H1 (cell line): ENCODE data around the gene ERI3. TPM values are rescaled to one million over a fixed set of nuclear protein-coding genes. Genes with fewer than 3 reads are reported as not detected.

Source experiments
- CTCF ChIA-PET: fragments of 300-600 bp; sonication (Branson Sonifier 250); formaldehyde crosslinking; loops from one replicate; lab custom pipeline; 2021; ENCODE audit not compliant: partially characterized antibody; lab: Charles Lee
- POLR2A ChIA-PET: fragments of 300-600 bp; sonication (Branson Sonifier 250); formaldehyde crosslinking; loops from one replicate; lab custom pipeline; 2021; ENCODE audit warnings: inconsistent platforms; ENCODE audit not compliant: partially characterized antibody; lab: Charles Lee
- DNase-seq, 2 experiments: peaks; one replicate each; pipeline versions ENCODE4 v3.0.0 to v3.0.0-alpha.2; 2010 to 2022; ENCODE audit warnings: low spot score in 2 of 2, low read depth in 1 of 2, mixed read lengths in 1 of 2
- FAIRE-seq: peaks from 2 replicates; lab custom pipeline; 2011; peaks lifted over from hg19 to GRCh38; lab: Jason Lieb, UNC
- H2AFZ ChIP-seq: 2 replicates; pipeline ENCODE4 v1.8.1; 2012; ENCODE audit warnings: low read length, inconsistent platforms
- H2AK5ac ChIP-seq: 2 replicates; pipeline ENCODE4 v1.6.1; 2013; ENCODE audit warnings: low read depth, low read length
- H2BK120ac ChIP-seq: replicated peaks from 2 replicates; pipeline ENCODE3; 2013; ENCODE audit warnings: low read depth, low read length, inconsistent platforms
- H2BK12ac ChIP-seq: 2 replicates; pipeline ENCODE4 v1.6.1; 2013; ENCODE audit warnings: low read depth, low read length
- H2BK15ac ChIP-seq: 2 replicates; pipeline ENCODE4 v1.6.1; 2013; ENCODE audit warnings: low read length
- H2BK20ac ChIP-seq: 2 replicates; pipeline ENCODE4 v1.6.1; 2013; ENCODE audit warnings: low read length
- H2BK5ac ChIP-seq: 2 replicates; pipeline ENCODE4 v1.6.1; 2013; ENCODE audit warnings: low read depth, low read length
- H3K14ac ChIP-seq: 2 replicates; pipeline ENCODE4 v1.6.1; 2013; ENCODE audit warnings: inconsistent platforms; ENCODE audit not compliant: insufficient read length
- H3K18ac ChIP-seq: 2 replicates; pipeline ENCODE4 v1.6.1; 2013; ENCODE audit warnings: low read length; ENCODE audit errors: extremely low read depth
- H3K23ac ChIP-seq: 2 replicates; pipeline ENCODE4 v1.6.1; 2013; ENCODE audit warnings: inconsistent platforms; ENCODE audit not compliant: insufficient read length
- H3K23me2 ChIP-seq: 2 replicates; pipeline ENCODE4 v1.6.1; 2013; ENCODE audit warnings: low read depth, low read length
- H3K27ac ChIP-seq: 2 replicates; pipeline ENCODE4 v1.6.1; 2011; ENCODE audit warnings: low read depth, low read length, inconsistent platforms
- H3K27me3 ChIP-seq, 4 experiments: replicated peaks in 1 of 4; 1 replicate in 1 of 4; 2 replicates in 3 of 4; pipeline versions ENCODE4 v1.6.1 to v1.8.1; 2011 to 2013; ENCODE audit warnings: low read length in 3 of 4, mild to moderate bottlenecking in 3 of 4, inconsistent platforms in 2 of 4, mixed read lengths in 2 of 4, moderate library complexity in 1 of 4; ENCODE audit not compliant: control insufficient read depth in 3 of 4, insufficient read depth in 3 of 4; ENCODE audit errors: extremely low read depth in 1 of 4
- H3K36me3 ChIP-seq, 4 experiments: 2 replicates each; pipeline versions ENCODE4 v1.6.1 to v1.8.1; 2011 to 2013; ENCODE audit warnings: mild to moderate bottlenecking in 4 of 4, low read length in 3 of 4, moderate library complexity in 2 of 4, control low read depth in 1 of 4, inconsistent platforms in 1 of 4; ENCODE audit not compliant: insufficient read depth in 4 of 4, control insufficient read depth in 2 of 4
- H3K4ac ChIP-seq: replicated peaks from 2 replicates; pipeline ENCODE3; 2013; ENCODE audit warnings: low read length, low read depth, mixed read lengths, inconsistent platforms; ENCODE audit not compliant: insufficient read length
- H3K4me1 ChIP-seq, 4 experiments: replicated peaks in 1 of 4; 1 replicate in 1 of 4; 2 replicates in 3 of 4; pipeline versions ENCODE4 v1.6.1 to v1.8.1; 2011 to 2013; ENCODE audit warnings: low read length in 3 of 4, inconsistent platforms in 2 of 4, mixed read lengths in 1 of 4; ENCODE audit not compliant: insufficient read depth in 4 of 4, control insufficient read depth in 3 of 4
- H3K4me2 ChIP-seq, 2 experiments: 2 replicates each; pipeline versions ENCODE4 v1.6.1 to v1.8.1; 2011 to 2013; ENCODE audit warnings: low read depth in 2 of 2, low read length in 2 of 2, control low read depth in 1 of 2, inconsistent platforms in 1 of 2, mild to moderate bottlenecking in 1 of 2; ENCODE audit not compliant: insufficient read depth in 1 of 2
- H3K4me3 ChIP-seq, 4 experiments: fragments of 200-600, 300-600 bp in 1 of 4; sonication (generic), shearing (Covaris generic), sonication (Bioruptor Twin) in 1 of 4; 2 replicates each; pipeline versions ENCODE4 v1.5.1 to v1.8.1; 2011 to 2016; ENCODE audit warnings: low read length in 4 of 4, low read depth in 3 of 4, control low read depth in 2 of 4, inconsistent platforms in 2 of 4, mild to moderate bottlenecking in 2 of 4, mixed read lengths in 1 of 4, moderate library complexity in 1 of 4; ENCODE audit not compliant: insufficient read depth in 2 of 4; ENCODE audit errors: extremely low read depth in 1 of 4
- H3K56ac ChIP-seq: replicated peaks from 2 replicates; pipeline ENCODE3; 2013; ENCODE audit warnings: low read depth, mild to moderate bottlenecking, mixed read lengths, low read length, inconsistent platforms; ENCODE audit not compliant: insufficient read length
- H3K79me1 ChIP-seq: 2 replicates; pipeline ENCODE4 v1.6.1; 2013; ENCODE audit warnings: low read depth, low read length, control low read depth
- H3K79me2 ChIP-seq, 2 experiments: 2 replicates each; pipeline versions ENCODE4 v1.6.1 to v1.8.1; 2012 to 2013; ENCODE audit warnings: low read length in 2 of 2, mild to moderate bottlenecking in 2 of 2, inconsistent platforms in 1 of 2; ENCODE audit not compliant: insufficient read depth in 2 of 2, control insufficient read depth in 1 of 2
- H3K9ac ChIP-seq, 4 experiments: replicated peaks in 1 of 4; 1 replicate in 1 of 4; 2 replicates in 3 of 4; pipeline versions ENCODE4 v1.6.1 to v1.8.1; 2011 to 2013; ENCODE audit warnings: low read depth in 3 of 4, low read length in 3 of 4, control low read depth in 2 of 4, mild to moderate bottlenecking in 2 of 4, moderate library complexity in 2 of 4, inconsistent platforms in 1 of 4; ENCODE audit errors: extremely low read depth in 1 of 4
- H3K9me3 ChIP-seq, 2 experiments: 2 replicates each; pipeline versions ENCODE4 v1.6.1 to v1.8.1; 2012 to 2013; ENCODE audit warnings: mild to moderate bottlenecking in 2 of 2, moderate library complexity in 2 of 2, control low read depth in 1 of 2, inconsistent platforms in 1 of 2, low read depth in 1 of 2, low read length in 1 of 2, mixed read lengths in 1 of 2; ENCODE audit not compliant: insufficient read depth in 2 of 2
- H4K20me1 ChIP-seq, 2 experiments: replicated peaks in 1 of 2; 2 replicates each; pipeline versions ENCODE3 to v1.8.1; 2011 to 2013; ENCODE audit warnings: inconsistent platforms in 2 of 2, low read length in 2 of 2, mild to moderate bottlenecking in 1 of 2; ENCODE audit not compliant: insufficient read depth in 2 of 2, control insufficient read depth in 1 of 2
- H4K5ac ChIP-seq: 2 replicates; pipeline ENCODE4 v1.6.1; 2013; ENCODE audit warnings: low read length, low read depth, mixed read lengths, inconsistent platforms; ENCODE audit not compliant: insufficient read length
- H4K8ac ChIP-seq: 2 replicates; pipeline ENCODE4 v1.8.0; 2013; ENCODE audit warnings: mild to moderate bottlenecking, moderate library complexity, low read length, inconsistent platforms; ENCODE audit not compliant: insufficient read depth; ENCODE audit errors: extremely low read depth
- H4K91ac ChIP-seq: replicated peaks from 2 replicates; pipeline ENCODE3; 2013; ENCODE audit warnings: low read length, mixed read lengths, inconsistent platforms; ENCODE audit not compliant: insufficient read length
- EP300 ChIP-seq, 2 experiments: IDR thresholded peaks; 1 replicate in 1 of 2; 2 replicates in 1 of 2; pipeline ENCODE4 v1.6.1; 2011 to 2012; ENCODE audit warnings: low read depth in 2 of 2, low read length in 2 of 2, mild to moderate bottlenecking in 2 of 2, borderline replicate concordance in 1 of 2, inconsistent platforms in 1 of 2, moderate library complexity in 1 of 2
- NANOG ChIP-seq: IDR thresholded peaks from 2 replicates; pipeline ENCODE4 v1.6.1; 2011; ENCODE audit warnings: low read length, low read depth, mild to moderate bottlenecking, inconsistent platforms; ENCODE audit not compliant: insufficient read depth, poor library complexity, severe bottlenecking
- PHF8 ChIP-seq: fragments of 200-600 bp; sonication (generic); conservative IDR thresholded peaks from 2 replicates; pipeline ENCODE4 v1.7.1; 2012; ENCODE audit warnings: low read depth, mild to moderate bottlenecking, inconsistent platforms, low read length, moderate library complexity
- TEAD4 ChIP-seq: IDR thresholded peaks from 2 replicates; pipeline ENCODE4 v1.6.1; 2012; ENCODE audit warnings: low read depth, low read length, inconsistent platforms, mixed read lengths
- WGBS, 2 experiments: shearing (Covaris generic) in 1 of 2; methylation state at CpG; one replicate each; pipeline versions ENCODE4 v1.1.6 to v1.1.7; 2013 to 2015; ENCODE audit warnings: low lambda C conversion rate in 2 of 2, mixed read lengths in 2 of 2, inconsistent platforms in 1 of 2, low coverage in 1 of 2, missing lambda C conversion rate in 1 of 2; ENCODE audit not compliant: insufficient replicate concordance in 2 of 2, insufficient coverage in 1 of 2, insufficient read length in 1 of 2; ENCODE audit errors: extremely low coverage in 1 of 2, missing lambda C conversion rate in 1 of 2; 5-methylcytosine and 5-hydroxymethylcytosine counted together
- polyA plus RNA-seq, 7 experiments: library from polyadenylated mRNA; depleted of rRNA in 3 of 7; stranded (reverse) in 5 of 7; unstranded in 2 of 7; fragments of >200 nt in 5 of 7; fragments of 200-250 nt in 2 of 7; gene quantifications; 1 replicate in 5 of 7; 2 replicates in 1 of 7; 4 replicates in 1 of 7; pipeline versions ENCODE4 v1.2.1 to v1.2.3, GENCODE V29; 2011 to 2013; ENCODE audit warnings: missing spikeins in 2 of 7, mixed read lengths in 2 of 7
- total RNA-seq: library from RNA; stranded (reverse); fragmentation: NEBNext Ultra II Directional; extraction: Animal tissue kit (Norgen Biotek cat#: 25700); gene quantifications from 2 replicates; pipeline ENCODE4 v1.2.1, GENCODE V29; 2021

ERI3 gene
- total and polyA plus RNA-seq, 2 of the 8 experiments (the other 6 are each of a cell fraction or from before 2014, with no cell fraction given) = 81.1 to 199 TPM

DNA sequence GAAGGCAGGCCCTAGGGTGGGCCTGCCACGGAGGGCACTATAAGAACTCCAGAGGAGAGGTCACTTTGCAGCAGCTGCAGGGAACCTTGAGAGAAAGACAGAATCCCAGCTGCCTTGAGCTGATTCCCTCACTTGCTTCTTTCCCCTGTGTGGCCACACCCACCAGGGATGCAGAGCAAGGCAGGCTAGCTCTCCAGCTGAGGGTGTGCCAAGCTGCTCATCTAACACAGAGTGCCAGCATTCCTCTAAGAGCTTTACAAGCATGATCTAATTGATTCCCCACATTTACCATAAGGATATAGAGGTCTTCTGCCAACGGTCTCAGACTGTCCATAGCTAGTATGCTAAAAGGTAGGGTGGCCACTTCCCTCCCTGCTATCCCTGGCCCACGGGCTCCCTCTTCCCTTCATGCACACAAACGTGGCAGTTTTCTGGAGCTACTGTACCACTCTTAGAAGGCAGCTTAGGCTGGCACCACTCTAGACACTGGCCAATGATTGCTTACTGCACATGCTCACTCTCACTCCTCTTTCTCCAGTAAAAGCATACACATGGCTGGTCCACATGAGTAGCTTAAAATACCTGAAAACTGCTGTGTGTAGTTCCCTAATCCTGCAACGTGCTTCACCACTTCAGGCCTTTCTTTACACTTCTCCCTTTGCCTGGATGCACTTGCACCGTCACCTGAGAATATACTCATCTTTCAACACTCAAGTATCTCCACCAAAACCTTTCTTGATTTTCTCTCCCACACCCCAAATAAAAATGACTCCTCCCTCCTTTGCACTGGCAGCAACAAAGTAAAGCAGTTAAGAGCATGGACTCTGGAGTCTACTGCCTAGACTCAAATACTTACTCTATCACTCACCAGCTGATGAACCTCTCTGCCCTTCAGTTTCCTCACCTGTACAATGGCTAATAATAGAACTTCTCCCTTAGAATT is 84.1 kb downstream of the ERI3 start:
- no peak overlapping the region for H4K8ac ChIP-seq
- no peak for TF ChIP-seq EP300 (IDR thresholded peaks at IDR 0.05; ENCODE audit: borderline replicate concordance in 1 of 2, low read depth in 2 of 2, low read length in 2 of 2)
- TF ChIP-seq TEAD4 = no peak
- no peak for TF ChIP-seq PHF8
- TF ChIP-seq NANOG = no peak
- POLR2A ChIA-PET = interaction anchor here (1.2 to 1.4 kb wide), 4 partner anchors 14 to 361 kb away, joined by 3 to 6 read pairs (median 5); no protein-coding TSS in a partner anchor

More for the DNA sequence above, 84.1 kb downstream of the ERI3 start:
- no peaks in the 10 kb centered on the region for H3K23me2 ChIP-seq
- H4K5ac ChIP-seq = no peak overlapping the region
- no peak overlapping the region for H2BK120ac ChIP-seq
- 83% methylated on average over 6 of the region's 6 CpGs; no CpG with 5 or more reads in 1 of the 2 experiments for WGBS, 2 experiments
- H3K9me3 ChIP-seq = no peaks in the 10 kb centered on the region
- no peak overlapping the region for H3K27ac ChIP-seq
- no peak overlapping the region for H4K91ac ChIP-seq
- H3K23ac ChIP-seq = no peak overlapping the region
- H3K36me3 ChIP-seq = no peaks in the 10 kb centered on the region
- no peaks in the 10 kb centered on the region for H3K27me3 ChIP-seq
- no peak overlapping the region for H2BK12ac ChIP-seq
- DNase-seq (no peak), FAIRE-seq (no peak)
- no peak overlapping the region for H3K4ac ChIP-seq
- no peaks in the 10 kb centered on the region for H3K79me2 ChIP-seq
- H4K20me1 ChIP-seq = no peaks in the 10 kb centered on the region
- CTCF ChIA-PET = interaction anchor here (0.8 to 3.2 kb wide), 11 partner anchors 8 to 381 kb away, joined by 3 to 18 read pairs (median 4); no protein-coding TSS in a partner anchor
- no peak overlapping the region for H3K4me2 ChIP-seq
- no peak overlapping the region for H3K14ac ChIP-seq
- H3K4me1 ChIP-seq = no peaks in the 10 kb centered on the region; a peak in 2 of 7 replicates
- H2AFZ ChIP-seq = no peak overlapping the region
- no peak overlapping the region for H2BK5ac ChIP-seq
- no peak overlapping the region for H3K56ac ChIP-seq
- no peak overlapping the region for H2BK20ac ChIP-seq
- H2BK15ac ChIP-seq = no peak overlapping the region
- peaks cover 9% of the 10 kb centered on the region for H3K79me1 ChIP-seq
- H2AK5ac ChIP-seq = no peak overlapping the region
- no peak overlapping the region for H3K18ac ChIP-seq
- no peak overlapping the region for H3K4me3 ChIP-seq
- no peak overlapping the region for H3K9ac ChIP-seq
